ENCODE results near the gene JUP.

The JUP gene

GRCh38 chr17:41814195-41814594 is 27.7 kb upstream of the JUP start:
- peak overlapping the region; percentile 97 for H3K4me3 ChIP-seq (replicated peaks; ENCODE audit: low read depth, low read length)
- no peak for DNase-seq (ENCODE audit: extremely low read depth, low read depth)
- TF ChIP-seq CTCF (IDR thresholded peaks at IDR 0.05; ENCODE audit: low read depth, low read length, missing control alignments): no peak

GRCh38 chr17:41813699-41814124 is 27.2 kb upstream of the JUP start:
- TF ChIP-seq CTCF (IDR thresholded peaks at IDR 0.05; ENCODE audit: low read depth, low read length, missing control alignments): no peak
- DNase-seq (ENCODE audit: extremely low read depth, low read depth): no peak
- H3K4me3 ChIP-seq (replicated peaks; ENCODE audit: low read depth, low read length): peak overlapping the region; percentile 97

- no peak for DNase-seq (ENCODE audit: extremely low read depth, low read depth)
- no peak for TF ChIP-seq CTCF (IDR thresholded peaks at IDR 0.05; ENCODE audit: low read depth, low read length, missing control alignments)
- H3K4me3 ChIP-seq (replicated peaks; ENCODE audit: low read depth, low read length): peak overlapping the region; percentile 97
Measured at GRCh38 chr17:41813152-41813680, 26.7 kb upstream of the JUP start.

GRCh38 chr17:41812381-41813151 is 26.1 kb upstream of the JUP start, which contains the start of gene FKBP10:
TSS of gene FKBP10 (plus strand) at chr17:41813004. CDS start at chr17:41813035, 31 bp downstream.
- DNase-seq (ENCODE audit: extremely low read depth, low read depth): peak; percentile 67
- peak within 1 kb of the TSS; percentile 97 for H3K4me3 ChIP-seq (replicated peaks; ENCODE audit: low read depth, low read length)
- no peak for TF ChIP-seq CTCF (IDR thresholded peaks at IDR 0.05; ENCODE audit: low read depth, low read length, missing control alignments)

- TF ChIP-seq CTCF (IDR thresholded peaks at IDR 0.05; ENCODE audit: low read depth, low read length, missing control alignments): peak; percentile 51
- no peak for DNase-seq (ENCODE audit: extremely low read depth, low read depth)
- H3K4me3 ChIP-seq (replicated peaks; ENCODE audit: low read depth, low read length): peak within 1 kb of the TSS; percentile 97
Measured at GRCh38 chr17:41811549-41812380, 25.3 kb upstream of the JUP start, which contains the start of gene P3H4. TSS of gene P3H4 (minus strand) at chr17:41811949. CDS start at chr17:41811915, 34 bp downstream.

- DNase-seq (ENCODE audit: extremely low read depth, low read depth): no peak
- H3K4me3 ChIP-seq (replicated peaks; ENCODE audit: low read depth, low read length): peak overlapping the region; percentile 97
- TF ChIP-seq CTCF (IDR thresholded peaks at IDR 0.05; ENCODE audit: low read depth, low read length, missing control alignments): no peak
Measured at GRCh38 chr17:41810659-41811548, 24.4 kb upstream of the JUP start.

Measured in HFF-Myc (cell line).